GM12878 (cell line): ENCODE results near the gene DAZAP1. TPM values are rescaled to one million over a fixed set of nuclear protein-coding genes. Genes with fewer than 3 reads are reported as not detected.
A peak's percentile ranks its signal among the peaks of the same experiment; 100 is the strongest.

ENCODE experiments used
- ATAC-seq: fragments of 200-7000 bp; cut with Tn5 transposase; 3 replicates; pipeline ENCODE4 v1.9.1; 2020; ENCODE audit warnings: mild to moderate bottlenecking, moderate library complexity
- BruUV-seq: library from RNA; stranded (reverse); fragments of 400-500 nt; replicated peaks from 2 replicates; lab custom pipeline; 2021; lab: Mats Ljungman, UMichigan
- CTCF ChIA-PET: fragments of 300-600 bp; sonication (Branson Sonifier 250); formaldehyde crosslinking; extraction: SDS; loops from one replicate; lab custom pipeline; 2021; ENCODE audit warnings: inconsistent platforms; lab: Yijun Ruan, JAX
- POLR2A ChIA-PET: fragments of 350-600 bp; formaldehyde crosslinking; extraction: SDS; loops from one replicate; lab custom pipeline; 2021; ENCODE audit warnings: inconsistent platforms; lab: Charles Lee
- RAD21 ChIA-PET: fragments of 300-600 bp; sonication (Branson Sonifier 250); formaldehyde crosslinking; loops from one replicate; lab custom pipeline; 2023; ENCODE audit warnings: antibody characterized with exemption; ENCODE audit not compliant: unreplicated experiment; lab: Charles Lee
- SMC1A ChIA-PET: fragments of 300-600 bp; sonication (Branson Sonifier 250); formaldehyde crosslinking; loops from one replicate; lab custom pipeline; 2023; ENCODE audit not compliant: unreplicated experiment, uncharacterized antibody; lab: Charles Lee
- DNase-seq: peaks from one replicate; pipeline ENCODE4 v3.0.0-alpha.2; 2011; ENCODE audit warnings: low read depth, low spot score
- FAIRE-seq: peaks from 3 replicates; lab custom pipeline; 2011; peaks lifted over from hg19 to GRCh38; lab: Jason Lieb, UNC
- H2AFZ ChIP-seq: 2 replicates; pipeline ENCODE4 v1.6.0; 2011; ENCODE audit warnings: low read depth, low read length, control low read depth; ENCODE audit not compliant: control insufficient read depth
- H3K27ac ChIP-seq: 2 replicates; pipeline ENCODE4 v1.5.1; 2011; ENCODE audit warnings: control low read depth; ENCODE audit not compliant: control insufficient read depth, insufficient read depth
- H3K27me3 ChIP-seq, 2 experiments: replicated peaks in 1 of 2; 2 replicates each; pipeline versions ENCODE4 v1.6.0 to v1.6.1; 2011; ENCODE audit warnings: low read length in 1 of 2; ENCODE audit not compliant: control insufficient read depth in 2 of 2, insufficient read depth in 2 of 2
- H3K36me3 ChIP-seq, 2 experiments: 2 replicates each; pipeline ENCODE4 v1.5.1; 2011; ENCODE audit warnings: low read length in 1 of 2; ENCODE audit not compliant: control insufficient read depth in 2 of 2, insufficient read depth in 2 of 2
- H3K4me1 ChIP-seq: 2 replicates; pipeline ENCODE4 v1.6.1; 2011; ENCODE audit warnings: mild to moderate bottlenecking, low read length, moderate library complexity, mixed read lengths; ENCODE audit not compliant: control insufficient read depth, insufficient read depth
- H3K4me2 ChIP-seq: 2 replicates; pipeline ENCODE4 v1.6.0; 2011; ENCODE audit warnings: control low read depth; ENCODE audit not compliant: control insufficient read depth, insufficient read depth
- H3K4me3 ChIP-seq: fragments of 200-600 bp; sonication (generic); 2 replicates; pipeline ENCODE4 v1.5.1; 2016
- H3K79me2 ChIP-seq: 2 replicates; pipeline ENCODE4 v1.6.0; 2011; ENCODE audit warnings: low read length; ENCODE audit not compliant: control insufficient read depth, insufficient read depth
- H3K9ac ChIP-seq: 2 replicates; pipeline ENCODE4 v1.8.0; 2011; ENCODE audit warnings: low read length, control low read depth, mixed read lengths; ENCODE audit not compliant: control insufficient read depth, insufficient read depth
- H3K9me3 ChIP-seq: replicated peaks from 3 replicates; pipeline ENCODE4 v1.5.1; 2011; ENCODE audit warnings: mild to moderate bottlenecking, low read length; ENCODE audit not compliant: control insufficient read depth, insufficient read depth
- H4K20me1 ChIP-seq: 2 replicates; pipeline ENCODE4 v1.6.0; 2011; ENCODE audit not compliant: control insufficient read depth, insufficient read depth
- BACH1 ChIP-seq: fragments of 450-650 bp; IDR thresholded peaks from 2 replicates; pipeline ENCODE4 v1.6.1; 2017; ENCODE audit warnings: mild to moderate bottlenecking, borderline replicate concordance
- POLR2A ChIP-seq: IDR thresholded peaks from 2 replicates; pipeline ENCODE4 v1.6.1; 2011; ENCODE audit warnings: low read depth, mild to moderate bottlenecking, low read length
- WGBS: methylation state at CpG from one replicate; pipeline ENCODE4 v1.1.6; 2016; ENCODE audit warnings: low lambda C conversion rate; ENCODE audit not compliant: insufficient replicate concordance, insufficient coverage; ENCODE audit errors: missing lambda C conversion rate; 5-methylcytosine and 5-hydroxymethylcytosine counted together
- in situ Hi-C: fragments of 300-500 bp; cut with MboI; formaldehyde crosslinking; loops from 9 replicates; pipeline ENCODE4 v1.14.3; 2018; ENCODE audit warnings: mixed read lengths
- intact Hi-C: fragments of 100-400 bp; cut with micrococcal nuclease; formaldehyde crosslinking; loops from one replicate; pipeline ENCODE4 v1.14.2; 2022; ENCODE audit not compliant: unreplicated experiment
- polyA plus RNA-seq, 11 experiments: library from polyadenylated mRNA; depleted of rRNA in 4 of 11; unstranded in 6 of 11; stranded (reverse) in 5 of 11; fragments of >200 nt; fragmentation: Nextera tagmentation in 4 of 11; fragmentation: Illumina TruSeq in 1 of 11; extraction: Ambion mirVana in 4 of 11; extraction: Trizol in 1 of 11; gene quantifications; 1 replicate in 1 of 11; 2 replicates in 10 of 11; pipeline versions ENCODE4 v1.2.1 to v1.2.3, GENCODE V29; 2011 to 2016; ENCODE audit warnings: inconsistent platforms in 2 of 11, missing spikeins in 2 of 11, low read depth in 1 of 11
- total RNA-seq, 4 experiments: library from RNA; depleted of rRNA in 3 of 4; stranded (reverse); fragments of >200 nt in 3 of 4; fragmentation: Illumina TruSeq in 1 of 4; extraction: Trizol in 1 of 4; gene quantifications; 2 replicates each; pipeline versions ENCODE4 v1.2.1 to v1.2.3, GENCODE V29; 2013 to 2021
- TF ChIP-seq, protein P1 (sequence below): fragments of 450-650 bp; IDR thresholded peaks from 2 replicates; pipeline ENCODE4 v1.6.1; 2014; ENCODE audit warnings: mild to moderate bottlenecking

DAZAP1 gene
- total and polyA plus RNA-seq, 10 of the 15 experiments (the other 5 are each of a cell fraction or from before 2014, with no cell fraction given): 9.9 to 240 (median 92.3) TPM

DNA sequence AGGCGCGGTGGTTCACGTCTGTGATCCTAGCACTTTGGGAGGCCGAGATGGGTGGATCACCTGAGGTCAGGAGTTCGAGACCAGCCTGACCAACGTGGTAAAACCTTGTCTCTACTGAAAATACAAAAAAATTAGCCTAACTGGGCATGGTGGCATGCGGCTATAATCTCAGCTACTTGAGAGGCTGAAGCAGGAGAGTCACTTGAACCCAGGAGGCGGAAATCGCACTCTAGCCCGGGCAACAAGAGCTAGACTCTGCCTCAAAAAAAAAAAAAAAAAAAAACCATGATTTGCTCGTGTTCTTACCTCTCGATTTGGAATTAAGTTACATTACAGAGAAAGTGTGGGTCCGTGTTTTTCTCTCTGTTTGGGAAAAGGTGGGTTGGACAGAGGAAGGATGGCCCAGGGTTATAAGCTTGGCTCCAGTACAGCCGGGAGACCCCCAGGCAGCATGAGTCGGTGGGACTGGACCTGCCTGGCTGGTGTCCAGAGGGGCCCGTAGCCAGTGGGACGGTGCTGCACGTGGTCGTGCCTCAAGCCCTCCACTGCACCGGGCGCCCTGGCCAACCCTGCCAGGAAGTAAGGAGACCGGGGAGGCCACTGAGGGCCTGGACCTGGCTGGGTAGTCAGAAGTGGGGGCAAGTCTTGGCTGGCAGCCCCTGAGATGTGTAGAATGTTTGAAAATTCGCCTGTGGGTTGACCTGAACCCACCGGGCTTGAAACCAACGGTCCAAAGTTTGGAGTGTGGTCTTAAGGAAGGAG, 34.5 kb downstream of the DAZAP1 start:
- intact Hi-C loops (no loop called here), in situ Hi-C loops (no loop called here)
- Histone ChIP-seq H3K79me2 (peaks cover 30% of the 10 kb centered on the region), H3K4me2 (no peak overlapping the region), H3K4me1 (peaks cover 15% of the 10 kb centered on the region), H4K20me1 (no peaks in the 10 kb centered on the region; the same call in 1 of the 2 replicates), H3K27me3 (peaks cover 0 to 2% of the 10 kb centered on the region in 2 experiments; a peak in 3 of 4 replicates), H2AFZ (no peak overlapping the region), H3K4me3 (no peak overlapping the region), H3K36me3 (peaks cover 15 to 23% of the 10 kb centered on the region in 2 experiments), H3K27ac (no peak overlapping the region), H3K9ac (no peak overlapping the region), H3K9me3 (no peaks in the 10 kb centered on the region)
- BruUV-seq: no TSS peak
- RAD21 ChIA-PET: no interaction called here
- WGBS: 82% methylated on average over 25 of the region's 25 CpGs
- CTCF ChIA-PET: no interaction called here
- SMC1A ChIA-PET: no interaction called here
- DNase-seq (no peak), ATAC-seq (no peak), FAIRE-seq (no peak)
- POLR2A ChIA-PET: no interaction called here
- 0 out of 2 replicates have a peak, but pooled peaks have one; percentile 21 for TF ChIP-seq BACH1
- TF ChIP-seq, protein P1, sequence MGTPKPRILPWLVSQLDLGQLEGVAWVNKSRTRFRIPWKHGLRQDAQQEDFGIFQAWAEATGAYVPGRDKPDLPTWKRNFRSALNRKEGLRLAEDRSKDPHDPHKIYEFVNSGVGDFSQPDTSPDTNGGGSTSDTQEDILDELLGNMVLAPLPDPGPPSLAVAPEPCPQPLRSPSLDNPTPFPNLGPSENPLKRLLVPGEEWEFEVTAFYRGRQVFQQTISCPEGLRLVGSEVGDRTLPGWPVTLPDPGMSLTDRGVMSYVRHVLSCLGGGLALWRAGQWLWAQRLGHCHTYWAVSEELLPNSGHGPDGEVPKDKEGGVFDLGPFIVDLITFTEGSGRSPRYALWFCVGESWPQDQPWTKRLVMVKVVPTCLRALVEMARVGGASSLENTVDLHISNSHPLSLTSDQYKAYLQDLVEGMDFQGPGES: no peak
- peak; percentile 46; the same call in 1 of the 2 replicates for TF ChIP-seq POLR2A
